CD14-positive monocyte (primary cell): ENCODE data around the gene MRGPRF. TPM values are rescaled to one million over a fixed set of nuclear protein-coding genes. Genes with fewer than 3 reads are reported as not detected.

ENCODE experiments used
- DNase-seq, 3 donors: peaks; one replicate each; pipeline ENCODE4 v3.0.0-alpha.2; 2011 to 2022
- H2AFZ ChIP-seq: 2 replicates; pipeline ENCODE4 v1.6.0; 2012; ENCODE audit warnings: mild to moderate bottlenecking, low read depth, low read length, inconsistent platforms; ENCODE audit not compliant: insufficient read depth, poor library complexity, severe bottlenecking
- H3K27ac ChIP-seq, 2 donors: 1 replicate in 1 of 2; 2 replicates in 1 of 2; pipeline ENCODE4 v1.5.1; 2012 to 2013; ENCODE audit warnings: low read length in 2 of 2, control low read depth in 1 of 2, inconsistent platforms in 1 of 2, low read depth in 1 of 2, mild to moderate bottlenecking in 1 of 2
- H3K27me3 ChIP-seq, 2 donors: one replicate each; pipeline versions ENCODE4 v1.6.0 to v1.6.1; 2011 to 2013; ENCODE audit warnings: low read length in 2 of 2; ENCODE audit not compliant: control insufficient read depth in 2 of 2, insufficient read depth in 2 of 2
- H3K36me3 ChIP-seq, 2 donors: replicated peaks in 1 of 2; 1 replicate in 1 of 2; 2 replicates in 1 of 2; pipeline versions ENCODE4 v1.5.1 to v1.6.1; 2012 to 2013; ENCODE audit warnings: low read length in 2 of 2, control low read depth in 1 of 2, inconsistent platforms in 1 of 2, mild to moderate bottlenecking in 1 of 2; ENCODE audit not compliant: insufficient read depth in 2 of 2, control insufficient read depth in 1 of 2
- H3K4me1 ChIP-seq, 2 donors: 1 replicate in 1 of 2; 2 replicates in 1 of 2; pipeline versions ENCODE4 v1.5.1 to v1.6.1; 2012 to 2013; ENCODE audit warnings: low read length in 2 of 2, control low read depth in 1 of 2, inconsistent platforms in 1 of 2, mild to moderate bottlenecking in 1 of 2, moderate library complexity in 1 of 2; ENCODE audit not compliant: insufficient read depth in 2 of 2, control insufficient read depth in 1 of 2
- H3K4me2 ChIP-seq: replicated peaks from 2 replicates; pipeline ENCODE3; 2012; ENCODE audit warnings: low read length, moderate library complexity, mild to moderate bottlenecking; ENCODE audit not compliant: poor library complexity, severe bottlenecking; ENCODE audit errors: extremely low read depth
- H3K4me3 ChIP-seq, 3 experiments: fragments of 200-600 bp in 1 of 3; sonication (generic) in 1 of 3; replicated peaks in 1 of 3; 1 replicate in 2 of 3; 2 replicates in 1 of 3; pipeline ENCODE4 v1.5.1; 2011 to 2013; ENCODE audit warnings: low read length in 3 of 3, mild to moderate bottlenecking in 3 of 3, control low read depth in 2 of 3, low read depth in 2 of 3, inconsistent platforms in 1 of 3, moderate library complexity in 1 of 3
- H3K79me2 ChIP-seq: 2 replicates; pipeline ENCODE4 v1.6.0; 2012; ENCODE audit warnings: mild to moderate bottlenecking, control low read depth, inconsistent platforms, low read length, moderate library complexity; ENCODE audit not compliant: insufficient read depth
- H3K9ac ChIP-seq: 2 replicates; pipeline ENCODE4 v1.6.0; 2017; ENCODE audit warnings: low read length, mild to moderate bottlenecking; ENCODE audit not compliant: insufficient read depth, poor library complexity, severe bottlenecking
- H3K9me3 ChIP-seq, 2 donors: replicated peaks in 1 of 2; 1 replicate in 1 of 2; 2 replicates in 1 of 2; pipeline versions ENCODE4 v1.5.1 to v1.6.1; 2012 to 2013; ENCODE audit warnings: low read length in 2 of 2, control low read depth in 1 of 2; ENCODE audit not compliant: control insufficient read depth in 1 of 2, insufficient read depth in 1 of 2
- H4K20me1 ChIP-seq: 2 replicates; pipeline ENCODE4 v1.6.0; 2012; ENCODE audit warnings: mild to moderate bottlenecking, low read length, control low read depth, moderate library complexity; ENCODE audit not compliant: insufficient read depth
- H3K27ac Mint-ChIP-seq, 7 donors: one replicate each; pipeline ENCODE4 v1.8.0; 2020; ENCODE audit warnings: mild to moderate bottlenecking in 7 of 7, mixed read lengths in 7 of 7, moderate library complexity in 6 of 7, inconsistent platforms in 2 of 7
- H3K27me3 Mint-ChIP-seq, 3 donors: one replicate each; pipeline ENCODE4 v1.8.0; 2021 to 2022; ENCODE audit warnings: low read depth in 3 of 3, mild to moderate bottlenecking in 3 of 3, mixed read lengths in 3 of 3, moderate library complexity in 3 of 3, inconsistent platforms in 1 of 3
- H3K36me3 Mint-ChIP-seq, 2 donors: one replicate each; pipeline ENCODE4 v1.8.0; 2020; ENCODE audit warnings: mixed read lengths in 2 of 2, inconsistent platforms in 1 of 2, mild to moderate bottlenecking in 1 of 2
- H3K4me1 Mint-ChIP-seq: one replicate; pipeline ENCODE4 v1.8.0; 2020; ENCODE audit warnings: mild to moderate bottlenecking, mixed read lengths
- H3K4me3 Mint-ChIP-seq, 2 donors: one replicate each; pipeline ENCODE4 v1.8.0; 2020; ENCODE audit warnings: mild to moderate bottlenecking in 2 of 2, mixed read lengths in 2 of 2, moderate library complexity in 1 of 2
- H3K9me3 Mint-ChIP-seq, 7 donors: one replicate each; pipeline ENCODE4 v1.8.0; 2020 to 2022; ENCODE audit warnings: mixed read lengths in 7 of 7, mild to moderate bottlenecking in 6 of 7, moderate library complexity in 6 of 7, inconsistent platforms in 2 of 7
- WGBS: methylation state at CpG from one replicate; pipeline ENCODE4 v1.1.5; 2013; ENCODE audit warnings: missing lambda C conversion rate; ENCODE audit not compliant: insufficient coverage; 5-methylcytosine and 5-hydroxymethylcytosine counted together
- intact Hi-C, 2 donors: fragments of 100-400 bp; cut with micrococcal nuclease; formaldehyde crosslinking; loops; one replicate each; pipeline versions ENCODE4 v1.15.0 to v1.15.1; 2023
- polyA plus RNA-seq, 3 donors: library from polyadenylated mRNA; depleted of rRNA in 1 of 3; unstranded in 2 of 3; stranded (reverse) in 1 of 3; fragments of 300-500 nt in 2 of 3; fragments of >200 nt in 1 of 3; fragmentation: Illumina TruSeq in 2 of 3; gene quantifications; 1 replicate in 2 of 3; 2 replicates in 1 of 3; pipeline ENCODE4 v1.2.3, GENCODE V29; 2012 to 2021
- TF ChIP-seq, protein P1 (sequence below): fragments of 200-600 bp; IDR thresholded peaks from one replicate; pipeline ENCODE4 v1.8.0; 2022; ENCODE audit warnings: antibody characterized with exemption, mild to moderate bottlenecking

MRGPRF gene
- polyA plus RNA-seq, 3 donors = 0.22 to 0.23 TPM; not detected in 1

DNA sequence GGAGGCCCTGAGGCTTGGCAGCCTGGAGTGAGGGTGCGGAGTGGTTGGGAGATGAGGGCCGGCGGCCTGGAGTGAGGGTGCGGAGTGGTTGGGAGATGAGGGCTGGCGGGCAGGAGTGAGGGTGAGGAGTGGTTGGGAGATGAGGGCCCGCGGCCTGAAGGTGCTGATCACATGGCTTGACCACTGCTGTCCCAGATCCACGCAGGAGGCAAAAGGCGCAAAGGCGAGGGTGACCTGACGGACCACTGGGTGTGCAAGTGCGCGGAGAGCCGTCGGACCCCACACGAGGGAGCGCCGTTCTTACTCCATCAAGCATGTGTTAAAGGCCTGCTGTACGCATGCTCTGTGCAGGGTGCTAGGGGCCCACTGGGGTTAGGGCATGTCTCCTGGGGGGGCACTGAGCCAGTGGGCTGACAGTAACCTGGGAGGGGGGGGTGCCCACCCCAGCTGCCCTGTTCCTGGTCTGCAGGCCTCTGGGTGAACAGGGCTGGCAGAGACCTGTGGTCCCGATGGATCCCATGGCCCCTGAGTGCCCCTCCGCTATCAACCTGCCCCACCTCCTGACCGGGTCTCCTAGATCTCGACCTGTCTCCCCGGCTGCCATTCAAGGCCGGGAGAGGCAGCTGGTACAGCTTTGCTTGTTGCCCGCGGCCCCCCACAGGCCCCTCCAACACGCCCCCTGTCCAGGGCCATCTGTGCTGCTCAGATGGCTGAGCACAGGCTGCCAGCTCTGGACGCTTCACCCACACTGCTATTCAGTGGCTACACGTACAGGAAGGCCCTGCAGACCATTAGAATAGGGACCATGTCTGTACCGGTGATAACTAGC is 53.4 kb downstream of the MRGPRF start:
- Histone ChIP-seq H3K79me2 (no peaks in the 10 kb centered on the region), H3K4me1 (peaks cover 18% of the 10 kb centered on the region in 2 donors), H4K20me1 (no peaks in the 10 kb centered on the region), H2AFZ (no peak overlapping the region), H3K27me3 (no peaks in the 10 kb centered on the region), H3K27ac (no peak overlapping the region), H3K9ac (no peak overlapping the region), H3K4me3 (no peak overlapping the region), H3K9me3 (no peaks in the 10 kb centered on the region), H3K36me3 (no peaks in the 10 kb centered on the region), H3K4me2 (no peak overlapping the region)
- no peak for DNase-seq
- no peaks in the 10 kb centered on the region for H3K36me3 Mint-ChIP-seq
- H3K4me3 Mint-ChIP-seq = no peak overlapping the region
- peaks cover 19% of the 10 kb centered on the region for H3K4me1 Mint-ChIP-seq
- intact Hi-C loops = loop anchor here in 1 of 2 donors (1.0 kb wide), 1 partner anchor 12 kb away; no protein-coding TSS in a partner anchor
- H3K9me3 Mint-ChIP-seq = peaks cover 0 to 9% (median 3%) of the 10 kb centered on the region in 7 donors
- TF ChIP-seq, protein P1, sequence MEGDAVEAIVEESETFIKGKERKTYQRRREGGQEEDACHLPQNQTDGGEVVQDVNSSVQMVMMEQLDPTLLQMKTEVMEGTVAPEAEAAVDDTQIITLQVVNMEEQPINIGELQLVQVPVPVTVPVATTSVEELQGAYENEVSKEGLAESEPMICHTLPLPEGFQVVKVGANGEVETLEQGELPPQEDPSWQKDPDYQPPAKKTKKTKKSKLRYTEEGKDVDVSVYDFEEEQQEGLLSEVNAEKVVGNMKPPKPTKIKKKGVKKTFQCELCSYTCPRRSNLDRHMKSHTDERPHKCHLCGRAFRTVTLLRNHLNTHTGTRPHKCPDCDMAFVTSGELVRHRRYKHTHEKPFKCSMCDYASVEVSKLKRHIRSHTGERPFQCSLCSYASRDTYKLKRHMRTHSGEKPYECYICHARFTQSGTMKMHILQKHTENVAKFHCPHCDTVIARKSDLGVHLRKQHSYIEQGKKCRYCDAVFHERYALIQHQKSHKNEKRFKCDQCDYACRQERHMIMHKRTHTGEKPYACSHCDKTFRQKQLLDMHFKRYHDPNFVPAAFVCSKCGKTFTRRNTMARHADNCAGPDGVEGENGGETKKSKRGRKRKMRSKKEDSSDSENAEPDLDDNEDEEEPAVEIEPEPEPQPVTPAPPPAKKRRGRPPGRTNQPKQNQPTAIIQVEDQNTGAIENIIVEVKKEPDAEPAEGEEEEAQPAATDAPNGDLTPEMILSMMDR = no peak
- WGBS = 92% methylated on average over 26 of the region's 31 CpGs
- no peak overlapping the region for H3K27ac Mint-ChIP-seq
- H3K27me3 Mint-ChIP-seq = peaks cover 1 to 8% (median 2%) of the 10 kb centered on the region in 3 donors

DNA sequence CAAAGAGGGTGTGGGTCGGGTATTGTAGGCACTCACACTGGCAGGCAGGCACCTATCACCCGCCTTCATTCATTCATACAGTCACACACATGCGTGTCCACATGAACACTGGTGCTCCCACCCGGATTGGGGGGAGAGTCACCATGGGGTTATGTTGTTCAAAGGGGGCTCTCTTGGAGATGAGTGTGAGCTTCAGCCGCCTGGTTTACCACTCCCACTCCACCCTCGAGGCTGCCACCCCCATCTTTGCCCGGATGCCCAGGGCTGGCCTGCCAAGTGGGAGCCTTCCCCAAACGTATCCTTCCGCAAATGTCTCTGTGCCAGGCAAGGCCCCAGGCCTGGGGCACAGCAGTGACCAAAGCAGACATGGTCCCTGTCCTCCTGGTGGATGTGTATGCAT is 54.8 kb downstream of the MRGPRF start:
- Mint-ChIP-seq H3K9me3 (peaks cover 0 to 5% (median 0%) of the 10 kb centered on the region in 7 donors), H3K27ac (no peak overlapping the region), H3K4me1 (peaks cover 19% of the 10 kb centered on the region), H3K4me3 (no peak overlapping the region), H3K27me3 (peaks cover 1 to 6% (median 4%) of the 10 kb centered on the region in 3 donors), H3K36me3 (peaks cover 0 to 3% of the 10 kb centered on the region in 2 donors)
- no peaks in the 10 kb centered on the region for H4K20me1 ChIP-seq
- no peak overlapping the region for H3K4me3 ChIP-seq
- TF ChIP-seq, protein P1 = no peak
- intact Hi-C loops = no loop called here
- no peak overlapping the region for H2AFZ ChIP-seq
- H3K4me1 ChIP-seq = peaks cover 18 to 19% of the 10 kb centered on the region in 2 donors
- H3K9me3 ChIP-seq = no peaks in the 10 kb centered on the region
- no peak overlapping the region for H3K27ac ChIP-seq
- 100% methylated on average over 2 of the region's 9 CpGs for whole genome bisulfite sequencing
- no peak overlapping the region for H3K9ac ChIP-seq
- no peaks in the 10 kb centered on the region for H3K36me3 ChIP-seq
- no peaks in the 10 kb centered on the region for H3K79me2 ChIP-seq
- no peak for DNase-seq
- no peak overlapping the region for H3K4me2 ChIP-seq
- H3K27me3 ChIP-seq = no peaks in the 10 kb centered on the region
